GM10266 (cell line): ENCODE results near the gene BDKRB2.

Experiments used
- DNase-seq: peaks from one replicate; pipeline ENCODE4 v3.0.0; 2012; ENCODE audit errors: extremely low spot score
- CTCF ChIP-seq: IDR thresholded peaks from 2 replicates; pipeline ENCODE4 v1.5.1; 2012; ENCODE audit warnings: mild to moderate bottlenecking, low read depth; ENCODE audit not compliant: control insufficient read depth, insufficient read depth; ENCODE audit errors: missing control alignments

The BDKRB2 gene

GRCh38 chr14:96187216-96188031 lies 17.2 kb upstream of the BDKRB2 start:
- no peak for TF ChIP-seq CTCF
- DNase-seq, result no peak

GRCh38 chr14:96189281-96189711 lies 15.3 kb upstream of the BDKRB2 start:
- no peak for DNase-seq
- TF ChIP-seq CTCF, result no peak

GRCh38 chr14:96191353-96191752 lies 13.3 kb upstream of the BDKRB2 start:
- TF ChIP-seq CTCF, result no peak
- DNase-seq, result no peak

GRCh38 chr14:96191841-96192462 lies 12.7 kb upstream of the BDKRB2 start:
- TF ChIP-seq CTCF, result no peak
- no peak for DNase-seq

GRCh38 chr14:96192975-96193805 lies 11.4 kb upstream of the BDKRB2 start:
- DNase-seq, result no peak
- no peak for TF ChIP-seq CTCF

GRCh38 chr14:96194262-96194656 lies 10.4 kb upstream of the BDKRB2 start:
- no peak for DNase-seq
- TF ChIP-seq CTCF, result no peak
